ENCODE measurements around the gene CDC25A.
A peak's percentile ranks its signal among the peaks of the same experiment; 100 is the strongest.

The CDC25A gene

GRCh38 chr3:48190911-48191310 lies 2.7 kb upstream of the CDC25A start:
- no peak for TF ChIP-seq POLR2AphosphoS5 (IDR thresholded peaks at IDR 0.05; ENCODE audit: low read depth, low read length)
- no peak for TF ChIP-seq POLR2A (IDR thresholded peaks at IDR 0.05; ENCODE audit: low read depth, low read length)
- TF ChIP-seq TAF1 (IDR thresholded peaks at IDR 0.05; ENCODE audit: borderline replicate concordance, low read depth, low read length): no peak
- FAIRE-seq (no peak), DNase-seq (ENCODE audit: insufficient read length) (no peak)

GRCh38 chr3:48189321-48189720 lies 1.1 kb upstream of the CDC25A start:
- DNase-seq (ENCODE audit: insufficient read length) (no peak), FAIRE-seq (peak; percentile 21)
- TF ChIP-seq POLR2AphosphoS5 (IDR thresholded peaks at IDR 0.05; ENCODE audit: low read depth, low read length) (no peak), POLR2A (IDR thresholded peaks at IDR 0.05; ENCODE audit: low read depth, low read length) (no peak), TAF1 (IDR thresholded peaks at IDR 0.05; ENCODE audit: borderline replicate concordance, low read depth, low read length) (no peak)

- TF ChIP-seq POLR2A (IDR thresholded peaks at IDR 0.05; ENCODE audit: low read depth, low read length) (no peak), TAF1 (IDR thresholded peaks at IDR 0.05; ENCODE audit: borderline replicate concordance, low read depth, low read length) (no peak), POLR2AphosphoS5 (IDR thresholded peaks at IDR 0.05; ENCODE audit: low read depth, low read length) (no peak)
- FAIRE-seq (peak; percentile 21), DNase-seq (ENCODE audit: insufficient read length) (no peak)
These were observed 495 bp downstream of the CDC25A start for GRCh38 chr3:48187579-48188265.

- TF ChIP-seq POLR2AphosphoS5 (IDR thresholded peaks at IDR 0.05; ENCODE audit: low read depth, low read length) (no peak), POLR2A (IDR thresholded peaks at IDR 0.05; ENCODE audit: low read depth, low read length) (no peak), TAF1 (IDR thresholded peaks at IDR 0.05; ENCODE audit: borderline replicate concordance, low read depth, low read length) (no peak)
These were observed 977 bp downstream of the CDC25A start for GRCh38 chr3:48187301-48187578.

GRCh38 chr3:48186631-48187300 lies 1.5 kb downstream of the CDC25A start:
- no peak for FAIRE-seq
- TF ChIP-seq POLR2A (IDR thresholded peaks at IDR 0.05; ENCODE audit: low read depth, low read length): no peak
- no peak for TF ChIP-seq POLR2AphosphoS5 (IDR thresholded peaks at IDR 0.05; ENCODE audit: low read depth, low read length)
- no peak for TF ChIP-seq TAF1 (IDR thresholded peaks at IDR 0.05; ENCODE audit: borderline replicate concordance, low read depth, low read length)
- no peak for DNase-seq (ENCODE audit: insufficient read length)

More at GRCh38 chr3:48187301-48187578, 977 bp downstream of the CDC25A start:
- DNase-seq (ENCODE audit: insufficient read length) (no peak), FAIRE-seq (no peak)

GRCh38 chr3:48185129-48185528 lies 3.1 kb downstream of the CDC25A start:
- no peak for FAIRE-seq

GRCh38 chr3:48184299-48184698 lies 3.9 kb downstream of the CDC25A start:
- FAIRE-seq: no peak
- no peak for DNase-seq (ENCODE audit: insufficient read length)
- TF ChIP-seq TAF1 (IDR thresholded peaks at IDR 0.05; ENCODE audit: borderline replicate concordance, low read depth, low read length) (no peak), POLR2A (IDR thresholded peaks at IDR 0.05; ENCODE audit: low read depth, low read length) (no peak), POLR2AphosphoS5 (IDR thresholded peaks at IDR 0.05; ENCODE audit: low read depth, low read length) (no peak)

More at GRCh38 chr3:48185129-48185528, 3.1 kb downstream of the CDC25A start:
- no peak for DNase-seq (ENCODE audit: insufficient read length)
- no peak for TF ChIP-seq POLR2A (IDR thresholded peaks at IDR 0.05; ENCODE audit: low read depth, low read length)

- TF ChIP-seq POLR2AphosphoS5 (IDR thresholded peaks at IDR 0.05; ENCODE audit: low read depth, low read length) (no peak), TAF1 (IDR thresholded peaks at IDR 0.05; ENCODE audit: borderline replicate concordance, low read depth, low read length) (no peak), POLR2A (IDR thresholded peaks at IDR 0.05; ENCODE audit: low read depth, low read length) (no peak)
- FAIRE-seq (no peak), DNase-seq (ENCODE audit: insufficient read length) (no peak)
These were observed 7.5 kb downstream of the CDC25A start for GRCh38 chr3:48180531-48181253.

GRCh38 chr3:48180021-48180420 lies 8.2 kb downstream of the CDC25A start:
- FAIRE-seq (no peak), DNase-seq (ENCODE audit: insufficient read length) (no peak)
- no peak for TF ChIP-seq POLR2AphosphoS5 (IDR thresholded peaks at IDR 0.05; ENCODE audit: low read depth, low read length)
- no peak for TF ChIP-seq TAF1 (IDR thresholded peaks at IDR 0.05; ENCODE audit: borderline replicate concordance, low read depth, low read length)
- no peak for TF ChIP-seq POLR2A (IDR thresholded peaks at IDR 0.05; ENCODE audit: low read depth, low read length)

GRCh38 chr3:48178072-48178471 lies 10.1 kb downstream of the CDC25A start:
- DNase-seq (ENCODE audit: insufficient read length) (no peak), FAIRE-seq (no peak)
- TF ChIP-seq TAF1 (IDR thresholded peaks at IDR 0.05; ENCODE audit: borderline replicate concordance, low read depth, low read length) (no peak), POLR2AphosphoS5 (IDR thresholded peaks at IDR 0.05; ENCODE audit: low read depth, low read length) (no peak), POLR2A (IDR thresholded peaks at IDR 0.05; ENCODE audit: low read depth, low read length) (no peak)

GRCh38 chr3:48157950-48158376 lies 30.3 kb downstream of the CDC25A start:
- no peak for TF ChIP-seq TAF1 (IDR thresholded peaks at IDR 0.05; ENCODE audit: borderline replicate concordance, low read depth, low read length)
- TF ChIP-seq POLR2A (IDR thresholded peaks at IDR 0.05; ENCODE audit: low read depth, low read length): no peak; the same call in 1 of the 2 replicates
- no peak for TF ChIP-seq POLR2AphosphoS5 (IDR thresholded peaks at IDR 0.05; ENCODE audit: low read depth, low read length)
- FAIRE-seq (no peak), DNase-seq (ENCODE audit: insufficient read length) (no peak)

All from GM12892 (cell line).